Fibroblast of upper back skin (primary cell): ENCODE measurements around the gene TCF7L1.
"Not testable (repeated sequence)": the region's sequence is repeated elsewhere in the genome, so short reads cannot be mapped to it uniquely, and the experiment has no call there.

Experiments used
- DNase-seq: peaks from one replicate; pipeline ENCODE4 v3.0.0-alpha.2; 2013

The TCF7L1 gene

DNA sequence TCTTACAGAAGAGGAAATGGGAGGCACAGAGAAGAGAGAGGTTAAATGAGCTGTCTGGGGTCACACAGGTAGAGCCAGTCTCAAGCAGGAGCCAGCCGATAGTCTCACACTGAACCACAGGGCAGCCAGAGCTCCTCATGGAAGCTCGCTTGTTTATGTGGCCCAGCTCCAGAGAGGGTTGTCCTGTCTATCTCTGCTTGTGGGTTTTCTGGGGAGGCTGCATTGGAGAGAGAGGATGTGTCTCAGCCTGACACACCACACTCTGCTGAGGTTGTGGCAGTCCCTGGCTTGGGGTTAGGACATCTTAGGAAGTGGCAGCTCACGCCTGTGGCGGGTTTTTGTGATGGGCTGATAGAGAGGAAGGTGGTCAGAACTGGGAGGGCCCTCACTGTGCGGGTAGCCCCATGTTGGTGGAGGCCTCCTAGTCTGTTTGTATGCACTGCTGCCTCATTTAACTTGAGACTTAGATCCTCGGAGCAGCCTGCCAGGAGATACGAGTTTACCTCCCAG is 52.3 kb downstream of the TCF7L1 start:
- peak; percentile 16 for DNase-seq

DNA sequence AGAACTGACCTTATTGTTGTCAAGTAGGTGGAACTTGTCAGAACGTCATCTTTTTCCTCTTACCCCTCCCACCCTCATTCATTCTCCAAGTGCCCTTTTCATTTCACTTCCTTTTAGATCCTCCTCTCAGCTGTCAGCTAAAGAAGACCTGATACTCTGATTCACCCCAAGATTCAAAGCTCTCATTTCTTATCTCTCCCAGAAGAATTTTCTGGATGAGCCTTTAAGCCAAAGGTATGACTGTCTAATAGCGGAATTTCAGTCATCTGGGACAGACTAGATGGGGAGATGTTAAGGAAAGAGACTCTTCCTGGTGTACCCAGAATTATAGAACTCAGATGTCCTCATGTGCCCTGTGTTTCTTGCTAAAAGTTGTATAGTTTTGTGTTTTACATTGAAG is 53.9 kb downstream of the TCF7L1 start:
- peak; percentile 11 for DNase-seq

DNA sequence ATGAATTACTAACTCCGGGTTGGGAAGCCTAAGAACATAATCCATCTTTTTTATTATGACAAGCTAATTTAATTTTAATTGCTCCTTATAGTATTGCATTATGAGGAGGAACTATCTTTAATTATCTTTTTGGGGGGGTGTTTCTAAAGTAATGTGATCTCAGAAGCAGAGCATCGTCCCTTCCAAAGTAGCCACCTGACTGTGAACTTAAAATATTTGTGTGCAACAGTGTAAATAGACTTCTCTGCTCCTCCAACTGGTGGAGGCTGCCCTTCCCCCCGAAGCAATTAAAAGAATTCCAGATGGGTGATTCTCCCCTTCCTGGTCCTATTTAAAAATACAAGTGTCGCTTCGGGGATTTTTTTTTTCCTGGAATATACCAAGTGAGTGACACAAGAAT is 55.7 kb downstream of the TCF7L1 start:
- peak; percentile 40 for DNase-seq

DNA sequence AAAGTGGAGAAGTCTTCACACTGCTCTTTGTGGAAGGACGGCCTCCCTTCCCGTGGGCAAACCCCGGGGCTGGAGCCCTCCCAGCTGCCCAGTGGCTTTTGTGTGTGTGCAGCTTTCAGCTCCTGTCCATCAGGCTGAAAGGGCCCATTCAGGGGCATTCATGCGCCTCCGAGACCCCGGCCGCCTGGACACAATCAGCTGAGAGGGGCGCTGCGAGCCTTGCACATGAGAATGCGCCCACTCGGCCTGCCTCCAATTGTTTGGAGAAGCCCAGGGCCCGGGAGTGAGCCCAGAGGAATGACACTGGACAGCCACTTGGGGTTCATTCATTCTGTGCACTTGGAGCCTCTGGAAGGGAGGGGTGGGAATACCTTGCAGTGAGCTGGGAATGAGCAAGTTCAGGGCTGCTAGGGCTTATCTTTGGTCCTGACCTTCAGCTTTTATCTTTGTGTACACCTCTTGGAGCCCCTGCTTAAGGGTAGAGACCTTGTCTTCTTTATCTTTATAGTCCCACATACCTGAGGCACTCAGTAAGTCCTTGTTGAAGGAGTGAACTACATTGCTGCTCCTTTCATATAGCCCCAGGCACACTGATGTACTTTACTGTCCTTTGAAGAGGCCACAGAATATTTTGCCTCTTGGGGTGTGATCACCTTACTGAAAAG is 56.5 kb downstream of the TCF7L1 start:
- no peak for DNase-seq

DNA sequence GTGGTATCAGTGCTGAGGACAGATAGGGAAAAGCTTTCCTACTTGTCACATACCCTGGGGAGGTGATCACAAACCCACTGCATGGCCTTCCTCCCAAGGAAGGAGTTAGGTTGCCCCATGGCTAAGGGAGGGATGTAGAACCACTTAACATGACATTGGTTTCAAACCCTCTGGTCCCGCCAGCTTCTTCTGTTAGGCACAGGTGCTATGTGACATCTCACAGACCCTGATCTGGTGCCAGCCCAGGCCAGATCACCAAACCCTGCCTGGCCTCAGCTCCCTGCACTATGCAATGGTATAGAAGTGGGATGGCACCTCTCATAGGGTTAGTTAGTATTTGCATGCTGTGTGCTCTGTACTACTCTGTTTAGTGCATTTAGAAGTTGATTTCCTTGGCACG is 58.0 kb downstream of the TCF7L1 start:
- DNase-seq, result no peak

DNA sequence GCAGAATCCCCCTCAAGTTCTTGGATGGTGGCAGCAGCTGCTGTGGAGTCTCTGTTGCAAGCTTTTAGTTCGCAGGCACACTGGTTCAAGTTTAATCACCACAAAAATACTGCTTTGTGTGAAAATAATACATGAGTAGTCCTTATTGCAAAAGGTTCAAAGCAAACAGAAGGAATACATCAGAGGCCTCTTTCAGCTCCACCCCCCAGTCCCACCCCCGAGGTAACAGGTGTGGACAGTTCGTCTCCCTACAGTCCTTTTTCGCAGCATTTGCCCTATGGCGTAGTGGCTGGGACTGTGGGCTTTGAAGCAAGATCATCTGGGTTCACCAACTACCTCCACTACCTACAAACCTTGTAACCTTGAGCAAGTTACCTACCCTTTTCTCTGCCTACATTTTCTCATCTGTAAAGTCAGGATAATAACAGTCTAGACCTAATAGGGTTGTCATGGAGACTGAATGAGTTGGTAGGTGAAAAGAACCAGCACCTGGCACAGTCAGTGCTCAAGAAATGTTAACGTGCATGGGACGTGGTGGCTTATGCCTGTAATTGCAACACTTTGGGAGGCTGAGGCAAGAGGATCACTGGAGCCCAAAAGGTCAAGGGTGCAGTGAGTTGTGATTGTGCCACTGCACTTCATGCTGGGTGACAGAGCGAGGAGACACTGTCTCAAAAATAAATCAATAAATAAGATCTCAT is 61.7 kb downstream of the TCF7L1 start:
- no peak for DNase-seq

DNA sequence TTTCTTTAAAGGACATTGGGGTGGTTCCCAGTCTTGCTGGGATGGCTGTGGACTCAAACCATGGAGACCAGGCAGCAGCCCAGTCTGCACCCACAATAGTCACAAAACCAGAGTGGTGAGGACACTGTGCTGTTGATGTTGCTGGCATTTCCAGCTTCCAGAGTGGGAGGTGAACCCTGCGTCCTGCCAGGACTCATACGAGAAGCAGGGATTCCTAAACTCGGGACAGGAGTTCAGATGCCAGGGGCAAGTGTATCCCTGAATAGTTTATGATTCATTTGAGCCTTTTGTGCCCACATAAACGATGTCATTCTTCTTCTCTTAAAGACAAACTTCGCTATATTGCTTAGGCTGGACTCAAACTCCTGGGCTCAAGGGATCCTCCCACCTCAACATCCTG is 62.8 kb downstream of the TCF7L1 start:
- DNase-seq, result no peak

DNA sequence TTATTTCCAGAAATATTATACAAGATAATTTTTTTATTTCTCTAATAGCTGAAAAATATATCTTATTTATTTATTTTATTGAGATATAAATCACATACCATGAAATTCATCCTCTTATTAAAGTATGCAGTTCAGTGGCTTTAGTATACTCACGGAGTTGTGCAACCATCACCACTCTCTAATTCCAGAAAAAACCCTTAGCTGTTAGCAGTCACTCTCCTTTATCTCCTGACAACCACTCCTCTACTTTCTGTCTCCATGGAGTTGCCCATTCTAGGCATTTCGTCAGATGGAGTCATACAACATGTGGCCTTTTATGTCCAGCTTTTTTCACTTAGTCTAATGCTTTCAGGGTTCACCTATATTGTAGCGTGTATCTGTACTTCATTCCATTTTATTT is 66.5 kb downstream of the TCF7L1 start:
- peak; percentile 66 for DNase-seq

DNA sequence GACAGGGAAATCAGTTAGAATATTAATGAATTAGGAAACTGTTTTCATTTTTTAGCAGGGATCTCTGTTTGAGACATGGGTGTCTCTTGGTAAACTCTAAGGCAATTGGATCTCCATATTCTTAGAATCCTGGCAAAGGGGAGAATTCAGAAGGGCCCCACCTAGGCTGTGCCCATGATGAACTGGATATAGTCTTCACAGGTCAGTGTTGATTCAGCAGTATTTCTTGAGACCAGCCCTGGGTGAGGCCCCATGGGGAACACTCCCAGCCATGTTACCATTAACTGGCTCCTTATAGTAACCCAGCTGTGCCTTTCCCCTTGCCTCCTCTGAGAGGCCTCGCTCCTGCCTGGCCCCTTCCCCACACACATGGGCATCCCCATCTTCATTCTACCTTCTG is 76.7 kb downstream of the TCF7L1 start:
- DNase-seq, result no peak

DNA sequence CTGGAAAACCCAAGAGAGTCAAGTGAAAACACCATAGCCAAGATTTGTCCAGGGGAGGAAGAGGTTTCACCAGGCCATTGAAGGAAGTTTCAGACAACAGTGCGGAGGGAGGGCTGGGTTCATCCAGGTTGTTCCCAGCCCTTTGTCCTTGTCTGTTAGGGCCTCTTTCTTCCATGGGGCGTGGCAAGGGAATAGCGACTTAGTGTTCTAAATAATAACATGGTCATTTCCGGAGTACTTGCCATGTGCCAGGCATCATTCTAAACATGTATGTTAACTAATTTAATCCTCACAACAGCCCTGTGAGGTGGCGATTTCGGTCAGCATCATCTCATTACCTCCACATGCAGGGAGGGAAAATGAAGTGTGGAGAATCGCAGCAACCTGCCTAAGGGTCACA is 77.3 kb downstream of the TCF7L1 start:
- no peak for DNase-seq

DNA sequence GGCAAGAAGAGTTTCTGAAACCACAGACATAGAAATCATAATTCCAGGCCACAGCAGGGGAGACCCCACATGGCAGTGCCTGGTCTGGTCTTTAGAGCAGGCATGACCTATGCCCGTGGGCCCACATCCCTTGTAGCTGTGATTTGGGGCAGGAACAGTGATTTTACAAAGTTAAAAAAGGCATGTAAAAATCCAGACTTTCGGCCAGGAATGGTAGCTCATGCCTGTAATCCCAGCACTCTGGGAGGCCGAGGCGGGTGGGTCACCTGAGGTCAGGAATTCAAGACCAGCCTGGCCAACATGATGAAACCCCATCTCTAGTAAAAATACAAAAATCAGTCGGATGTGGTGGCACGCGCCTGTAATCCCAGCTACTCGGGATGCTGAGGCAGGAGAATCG is 78.4 kb downstream of the TCF7L1 start:
- DNase-seq, result not testable (repeated sequence)

DNA sequence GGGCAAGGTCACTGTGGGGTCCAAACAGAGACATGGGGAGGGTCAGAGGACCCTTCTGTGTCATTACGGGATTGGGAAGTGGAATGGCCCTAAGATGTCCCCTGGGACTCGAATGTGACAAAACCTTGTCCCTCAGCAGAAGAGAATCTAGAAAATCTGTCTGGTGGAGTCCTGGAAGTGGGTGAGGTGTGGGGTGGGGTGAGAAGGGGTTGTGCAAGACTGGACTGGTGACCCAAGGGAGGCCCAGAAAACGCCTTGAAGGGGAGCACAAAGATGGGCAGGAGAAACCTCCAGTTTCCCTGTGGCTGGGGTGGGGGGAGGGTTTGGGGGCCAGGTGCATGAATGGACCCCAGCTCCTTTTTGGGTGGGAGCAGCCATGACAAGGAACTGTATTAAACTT is 79.6 kb downstream of the TCF7L1 start:
- DNase-seq, result no peak

DNA sequence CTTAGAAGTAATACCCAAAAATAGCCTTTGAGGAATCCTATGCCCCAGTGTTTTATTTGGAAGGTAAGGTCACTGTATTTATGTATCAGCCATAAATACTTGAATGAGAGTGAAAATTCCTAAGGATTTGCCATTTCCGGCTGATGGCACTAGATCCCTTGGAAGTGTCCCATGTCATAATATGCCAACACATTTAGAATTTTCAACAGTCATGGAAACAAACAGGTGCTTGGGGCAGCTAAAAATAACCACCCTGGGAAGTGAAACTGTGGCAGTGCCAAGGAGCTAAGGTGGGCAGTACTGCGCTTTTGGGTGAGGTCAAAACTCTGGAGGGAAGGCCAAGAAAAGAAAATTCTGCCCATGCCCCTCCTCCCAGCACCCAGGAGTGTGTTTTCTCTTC is 80.2 kb downstream of the TCF7L1 start:
- DNase-seq, result no peak

DNA sequence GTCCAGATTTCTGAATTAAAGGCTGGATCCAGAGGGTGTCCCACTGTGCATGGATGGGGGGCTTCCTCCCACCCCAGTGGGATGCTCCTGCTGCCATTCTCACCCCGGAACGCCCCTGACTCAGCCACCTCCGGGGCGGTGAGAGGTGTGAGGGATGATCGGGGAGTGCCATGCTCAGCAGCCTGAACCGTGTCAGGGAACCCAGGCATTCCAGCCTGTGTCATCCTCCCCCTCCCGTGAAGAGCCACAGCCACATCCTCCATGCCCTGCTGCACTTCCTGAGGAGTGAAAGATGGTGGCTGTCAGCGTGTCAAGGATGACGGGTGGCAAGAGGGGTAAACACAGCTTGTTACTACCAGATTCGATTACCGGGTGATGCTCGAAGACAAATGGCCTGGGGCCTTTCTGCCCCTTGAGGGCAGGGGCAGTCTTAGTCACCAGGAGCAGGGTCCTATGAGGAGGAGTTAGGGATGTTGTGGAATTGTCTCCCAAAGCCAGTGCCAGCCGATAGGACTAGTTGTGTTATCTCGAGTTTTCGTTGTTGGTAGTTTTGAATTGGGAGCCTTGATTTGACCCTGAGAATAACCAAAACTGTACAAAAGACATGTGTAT is 80.8 kb downstream of the TCF7L1 start:
- DNase-seq, result no peak

DNA sequence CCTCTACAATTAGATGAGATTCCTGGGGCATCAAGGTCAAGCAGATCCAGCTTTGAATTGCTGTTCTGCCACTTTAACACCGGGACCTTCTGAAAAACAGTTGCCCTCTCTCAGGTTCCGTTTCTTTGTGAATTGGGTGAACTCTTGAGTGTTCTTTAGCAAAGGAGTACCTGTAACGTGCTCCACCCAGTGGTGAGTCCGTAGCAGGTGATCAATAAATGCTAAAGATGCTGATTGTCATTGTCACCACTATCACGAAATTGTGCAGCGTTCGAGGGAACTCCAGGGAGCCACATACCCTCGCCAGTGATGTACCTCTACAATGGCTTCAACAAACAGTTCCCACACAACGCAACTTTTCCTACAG is 81.9 kb downstream of the TCF7L1 start:
- DNase-seq, result no peak

DNA sequence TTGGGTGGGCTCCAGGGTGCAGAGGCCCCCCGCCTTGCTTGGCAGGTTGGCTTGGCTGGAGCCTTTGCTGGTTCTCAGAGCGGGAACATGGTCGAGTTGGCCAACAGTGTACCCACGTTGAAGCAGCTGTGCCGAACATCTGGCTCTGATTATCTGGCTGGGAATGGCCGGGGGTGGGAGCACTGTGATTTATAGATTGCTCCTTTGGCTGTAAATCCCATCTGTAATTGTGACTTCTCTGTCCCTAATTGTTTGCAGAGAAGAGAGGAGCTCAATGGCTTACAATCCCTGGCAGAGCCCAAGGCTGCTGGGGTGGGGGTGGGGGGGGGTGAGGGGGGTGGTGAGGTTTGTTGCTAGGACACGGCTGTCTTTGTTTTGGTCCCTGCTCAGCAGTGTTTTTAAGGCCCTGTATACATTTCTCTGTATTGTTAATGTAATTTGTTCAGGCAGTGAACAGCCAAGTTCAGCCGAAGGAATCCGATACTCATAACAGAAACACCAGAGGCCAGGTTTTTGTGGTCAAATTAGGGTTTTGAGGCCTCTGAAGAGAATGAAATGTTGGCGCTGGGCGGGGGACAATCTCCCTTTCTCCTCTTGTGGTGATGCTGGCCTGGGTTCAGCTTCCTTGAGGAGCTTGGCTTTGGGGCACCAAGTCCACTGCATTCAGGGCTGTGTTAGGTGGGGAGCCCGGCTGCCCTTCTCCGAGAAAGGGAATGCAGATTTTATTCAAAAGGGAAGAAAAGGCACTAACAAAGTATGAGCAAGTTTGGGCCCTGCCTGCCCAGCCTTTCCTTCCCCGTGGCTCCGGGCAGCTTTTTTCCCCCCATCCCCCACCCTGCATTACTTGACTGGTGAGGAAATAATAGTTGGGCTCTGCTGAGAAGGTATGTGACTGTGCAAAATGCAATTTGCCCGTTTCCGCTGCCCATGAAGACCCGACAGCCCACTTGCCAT is 82.5 kb downstream of the TCF7L1 start:
- peak; percentile 97 for DNase-seq

DNA sequence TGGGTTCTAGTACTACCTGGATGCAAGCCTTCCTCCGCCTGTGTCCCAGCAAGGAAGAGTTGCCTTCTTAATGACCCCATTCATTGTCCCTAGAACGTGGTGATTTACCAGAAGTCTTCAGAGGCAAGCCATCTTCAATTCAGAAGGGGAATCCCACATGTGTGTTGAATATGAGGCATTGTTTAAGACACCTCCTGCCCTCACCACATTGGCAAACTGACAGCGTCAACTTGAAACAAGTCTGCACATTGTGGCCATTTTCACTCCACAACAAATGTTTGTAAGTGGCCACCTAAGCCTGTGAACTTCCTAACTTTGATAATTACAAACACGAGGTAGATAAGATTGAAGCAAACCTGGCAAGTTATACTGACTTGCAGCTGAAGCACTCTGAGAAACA is 83.7 kb downstream of the TCF7L1 start:
- peak; percentile 13 for DNase-seq

DNA sequence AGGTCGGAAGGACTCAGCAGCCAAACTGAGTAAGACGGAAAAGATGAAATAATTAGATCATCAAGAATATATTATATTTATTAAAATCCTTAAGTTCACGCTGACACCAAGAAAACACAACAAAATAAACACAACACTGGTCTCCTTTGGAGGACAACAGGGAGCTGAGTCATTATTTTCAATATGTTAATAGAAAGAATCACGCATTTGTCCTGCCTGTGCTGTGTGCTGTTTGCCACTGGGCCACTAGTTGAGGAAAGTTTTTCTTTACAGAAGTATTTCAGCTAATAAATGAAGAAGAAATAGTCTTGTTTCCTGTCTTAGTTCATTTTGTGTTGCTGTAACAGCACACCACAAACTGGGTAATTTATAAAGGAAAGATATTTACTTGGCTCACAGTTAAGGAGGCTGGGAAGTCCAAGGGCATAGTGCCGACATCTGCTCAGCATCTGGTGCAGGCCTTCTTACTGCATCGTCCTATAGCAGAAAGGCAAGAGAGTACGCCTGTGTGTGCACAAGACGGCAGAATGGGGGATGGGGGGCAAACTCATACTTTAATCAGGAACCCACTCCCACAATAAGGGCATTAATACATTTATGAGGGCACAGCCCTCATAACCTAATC is 88.0 kb downstream of the TCF7L1 start:
- peak; percentile 71 for DNase-seq

DNA sequence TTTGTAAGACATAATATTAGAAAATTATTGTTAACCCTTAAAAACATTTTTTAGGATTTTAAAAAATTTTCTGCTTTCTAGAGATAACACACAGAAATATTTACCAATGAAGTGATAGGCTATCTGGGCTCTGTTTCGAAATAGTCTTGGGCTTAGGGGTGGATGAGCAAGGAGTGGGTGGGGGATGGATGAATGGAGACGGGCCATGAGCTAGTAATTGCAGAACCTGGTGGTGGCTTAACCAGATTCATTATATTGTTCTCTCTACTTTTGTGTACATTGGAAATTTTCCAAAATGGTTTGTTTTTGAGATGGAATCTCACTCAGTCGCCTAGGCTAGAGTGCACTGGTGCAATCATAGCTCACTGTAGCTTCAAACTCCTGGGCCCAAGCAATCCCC is 89.6 kb downstream of the TCF7L1 start:
- DNase-seq, result no peak

DNA sequence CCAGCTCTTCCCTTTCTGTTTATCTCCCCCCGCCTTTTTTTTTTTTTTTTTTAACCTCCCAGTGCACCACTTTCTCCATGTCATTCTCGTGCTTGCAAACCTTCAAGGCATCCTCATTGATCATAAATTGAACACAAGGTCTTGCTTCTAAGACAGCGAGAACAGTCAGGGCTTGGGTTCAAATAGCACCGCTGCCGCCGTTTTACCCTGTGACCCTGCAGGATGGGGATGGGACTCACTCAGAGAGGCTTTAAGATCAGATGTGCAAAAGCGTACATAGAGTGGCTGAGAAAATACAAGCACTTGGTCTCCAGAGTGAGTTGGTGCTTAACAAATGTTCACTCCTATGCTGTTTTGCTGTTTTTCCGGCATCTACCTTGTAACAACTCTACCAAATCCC is 93.6 kb downstream of the TCF7L1 start:
- DNase-seq, result no peak

DNA sequence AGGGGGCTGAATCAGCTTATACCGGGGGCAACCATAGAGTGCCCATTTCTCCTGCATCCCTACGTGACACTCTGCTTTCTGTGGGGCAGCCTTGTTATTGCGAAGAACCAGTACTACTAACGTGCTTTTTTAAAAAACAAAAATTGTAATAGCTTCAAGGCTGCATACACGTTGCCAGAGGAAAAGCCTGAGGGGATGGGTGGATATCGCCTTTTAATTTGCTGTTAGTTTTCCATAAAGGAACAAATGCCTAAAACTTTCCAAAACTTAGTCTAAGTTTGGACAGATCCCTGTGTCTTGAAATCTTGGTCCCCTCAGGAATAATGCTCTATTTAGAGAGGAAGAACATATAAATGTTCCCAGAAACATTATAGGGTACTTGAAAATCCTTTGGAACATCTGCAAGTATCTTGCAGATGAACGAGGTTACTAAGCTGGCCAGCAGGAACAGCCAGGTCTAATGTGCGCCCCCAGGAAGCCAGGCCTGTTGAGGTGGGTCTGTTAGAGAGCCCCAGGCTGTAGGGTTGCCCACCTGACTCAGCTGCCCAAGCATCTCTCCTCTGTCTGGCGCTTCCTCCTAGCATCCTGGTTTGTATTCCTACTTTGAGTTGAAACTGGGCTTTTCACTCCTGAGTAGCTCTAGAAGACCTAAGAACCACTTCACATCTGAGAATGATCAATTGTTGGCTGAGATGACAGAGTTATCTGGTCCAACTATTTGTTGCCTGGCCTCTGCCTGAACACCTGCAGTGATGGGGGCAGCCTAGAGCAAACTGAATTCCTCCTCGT is 97.7 kb downstream of the TCF7L1 start:
- DNase-seq, result peak; percentile 14

DNA sequence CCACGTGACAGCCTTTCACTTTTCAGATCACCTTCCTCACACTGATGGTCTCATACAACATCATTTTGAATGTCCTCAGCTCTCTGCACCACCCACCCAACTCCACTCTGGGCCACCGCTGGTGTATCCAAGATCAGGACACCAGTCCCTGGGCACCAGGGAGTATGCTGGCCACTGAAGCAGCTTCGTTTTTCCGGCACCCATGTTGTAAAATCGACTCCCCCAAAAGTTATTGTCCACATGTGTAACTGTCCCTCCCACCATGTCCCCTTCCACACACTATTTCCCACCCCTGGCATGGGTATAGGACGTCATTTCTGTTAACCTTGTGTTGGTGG is 98.2 kb downstream of the TCF7L1 start:
- DNase-seq, result no peak
